Measurements from ENCODE around the gene TPGS1. TPM values are rescaled to one million over a fixed set of nuclear protein-coding genes. Genes with fewer than 3 reads are reported as not detected.

Gene TPGS1
- total and polyA plus RNA-seq, 2 of the 8 experiments (the other 6 are each of a cell fraction or from before 2014, with no cell fraction given) = 9.1 to 10.6 TPM

DNA sequence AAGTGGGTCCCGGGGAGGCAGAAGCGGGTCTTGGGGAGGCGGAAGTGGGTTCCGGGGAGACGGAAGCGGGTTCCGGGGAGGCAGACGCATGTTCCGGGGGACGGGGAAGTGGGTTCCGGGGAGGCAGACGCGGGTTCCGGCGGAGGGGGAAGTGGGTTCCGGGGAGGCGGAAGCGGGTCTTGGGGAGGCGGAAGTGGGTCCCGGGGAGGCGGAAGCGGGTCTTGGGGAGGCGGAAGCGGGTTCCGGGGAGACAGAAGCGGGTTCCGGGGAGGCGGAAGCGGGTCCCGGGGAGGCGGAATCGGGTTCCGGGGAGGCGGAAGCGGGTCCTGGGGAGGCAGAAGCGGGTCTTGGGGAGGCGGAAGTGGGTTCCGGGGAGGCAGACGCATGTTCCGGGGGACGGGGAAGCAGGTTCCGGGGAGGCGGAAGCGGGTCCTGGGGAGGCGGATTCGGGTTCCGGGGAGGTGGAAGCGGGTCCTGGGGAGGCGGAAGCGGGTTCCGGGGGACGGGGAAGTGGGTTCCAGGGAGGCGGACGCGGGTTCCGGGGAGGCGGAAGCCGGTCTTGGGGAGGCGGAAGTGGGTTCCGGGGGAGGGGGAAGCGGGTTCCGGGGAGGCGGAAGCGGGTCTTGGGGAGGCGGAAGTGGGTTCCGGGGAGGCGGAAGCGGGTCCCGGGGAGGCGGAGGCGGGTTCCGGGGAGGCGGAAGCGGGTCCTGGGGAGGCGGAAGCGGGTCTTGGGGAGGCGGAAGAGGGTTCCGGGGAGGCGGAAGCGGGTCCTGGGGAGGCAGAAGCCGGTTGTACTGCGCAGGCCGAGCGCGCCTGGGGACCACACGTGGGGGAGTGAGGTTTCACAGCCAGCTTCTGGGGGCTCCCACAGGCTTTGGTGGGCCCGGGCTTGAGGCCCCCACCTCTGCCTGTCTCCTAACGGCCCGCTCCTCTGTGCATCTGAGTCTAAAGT is 48.9 kb upstream of the TPGS1 start (continued):
- TF ChIP-seq CTCF (IDR thresholded peaks at IDR 0.05; ENCODE audit: control extremely low read depth in 1 of 3, insufficient read depth in 1 of 3, low read depth in 1 of 3, low read length in 3 of 3) (no peak), JUN (IDR thresholded peaks at IDR 0.05; ENCODE audit: low read depth, low read length) (no peak), CHD7 (IDR thresholded peaks at IDR 0.05; ENCODE audit: insufficient replicate concordance, low read length) (no peak), CTBP2 (IDR thresholded peaks at IDR 0.05; ENCODE audit: borderline replicate concordance, insufficient read depth, insufficient read length, low read length) (no peak)
